Neural progenitor cell (in vitro differentiated cells): ENCODE measurements around the gene SHTN1.

Experiments used
- CTCF ChIP-seq: fragments of 200-600 bp; sonication (generic); IDR thresholded peaks from 2 replicates; pipeline ENCODE4 v1.5.1; 2017; ENCODE audit warnings: antibody characterized with exemption, mild to moderate bottlenecking
- EZH2 ChIP-seq: fragments of 200-600 bp; sonication (generic); IDR thresholded peaks from 2 replicates; pipeline ENCODE4 v1.6.1; 2017; ENCODE audit warnings: antibody characterized with exemption, mild to moderate bottlenecking, moderate library complexity
- EZH2phosphoT487 ChIP-seq: fragments of 200-600 bp; sonication (generic); IDR thresholded peaks from 2 replicates; pipeline ENCODE4 v1.6.1; 2017; ENCODE audit warnings: antibody characterized with exemption

GRCh38 chr10:116994113-116994890 is 10.7 kb downstream of the SHTN1 start:
- no peak for TF ChIP-seq EZH2phosphoT487
- TF ChIP-seq CTCF, result no peak
- TF ChIP-seq EZH2, result no peak
